Fibroblast of the conjunctiva (primary cell): ENCODE measurements around the gene SLC18A2.
"Not testable (repeated sequence)": the region's sequence is repeated elsewhere in the genome, so short reads cannot be mapped to it uniquely, and the experiment has no call there.

Experiments
- DNase-seq: peaks from one replicate; pipeline ENCODE4 v3.0.0-alpha.2; 2010; ENCODE audit warnings: low read depth

Gene SLC18A2

DNA sequence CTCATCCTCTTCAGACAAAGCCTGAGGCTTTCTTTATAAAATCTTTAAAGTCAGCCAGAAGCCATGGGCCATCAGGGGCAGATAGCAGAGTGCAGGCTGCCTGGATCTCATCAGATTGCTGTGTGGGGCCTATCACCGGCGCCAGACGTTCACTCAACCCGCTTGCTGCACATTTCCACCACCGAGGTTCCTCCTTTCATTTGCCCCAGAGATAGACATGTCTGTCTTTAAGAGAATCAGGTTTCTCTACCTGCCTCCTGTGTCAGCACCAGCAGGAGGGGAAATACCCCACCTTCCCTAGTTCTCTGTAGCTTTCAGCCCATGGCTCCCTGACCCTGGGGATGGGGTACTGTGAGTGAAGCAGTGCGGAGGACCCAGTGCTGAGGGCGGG is 22.0 kb downstream of the SLC18A2 start:
- no peak for DNase-seq

DNA sequence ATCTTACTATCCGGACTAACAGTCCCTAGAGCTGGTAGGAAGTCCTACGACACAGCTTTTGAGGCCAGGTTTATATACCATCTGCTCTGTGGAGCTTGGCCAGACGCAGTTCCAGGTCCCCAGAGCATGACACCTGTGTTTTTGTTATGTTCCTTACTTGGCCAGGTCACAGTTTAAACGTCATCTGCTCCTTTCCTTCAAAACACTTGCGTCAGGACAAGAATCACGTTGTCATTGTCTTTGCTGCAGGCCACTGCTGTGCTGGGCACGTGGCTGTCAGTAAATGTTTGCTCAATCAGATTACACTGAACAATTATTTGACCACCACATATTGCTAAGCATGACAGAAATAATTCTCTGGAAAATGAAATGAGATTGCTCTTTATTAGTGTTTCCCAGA is 23.9 kb downstream of the SLC18A2 start:
- no peak for DNase-seq

DNA sequence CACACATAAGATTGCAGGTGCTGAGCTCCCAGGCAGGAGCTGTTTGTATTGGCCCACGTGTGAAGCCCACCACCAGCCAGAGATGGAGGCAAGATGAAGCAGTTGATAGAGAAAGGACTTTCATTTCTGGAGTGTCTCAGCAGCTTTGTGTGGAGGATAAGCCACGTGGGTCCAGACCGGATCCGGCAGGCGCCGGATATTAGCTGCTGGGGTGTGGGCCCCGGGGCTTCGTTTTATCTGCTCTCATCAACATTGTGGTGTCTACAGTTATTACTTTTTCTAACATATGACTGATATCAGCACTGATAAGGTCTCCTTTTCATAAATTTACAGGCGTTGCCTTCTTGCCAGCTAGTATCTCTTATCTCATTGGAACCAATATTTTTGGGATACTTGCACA is 25.5 kb downstream of the SLC18A2 start:
- no peak for DNase-seq

DNA sequence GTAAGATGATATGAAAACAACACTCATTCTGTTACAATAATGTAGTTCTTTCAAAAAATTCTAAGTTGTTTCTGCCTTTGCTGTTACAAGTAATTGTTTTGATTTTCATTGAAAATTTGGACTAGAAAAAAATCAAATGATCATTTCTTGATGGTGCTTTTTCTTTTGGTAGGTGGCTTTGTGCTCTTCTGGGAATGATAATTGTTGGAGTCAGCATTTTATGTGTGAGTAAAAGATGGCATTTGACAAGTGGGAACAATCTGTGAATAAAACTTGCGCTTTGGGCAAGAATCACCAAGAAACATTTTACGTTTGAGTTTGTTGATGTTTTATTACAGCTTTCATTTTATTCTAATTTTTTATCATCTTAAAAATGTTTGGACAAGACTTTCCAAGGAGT is 25.9 kb downstream of the SLC18A2 start:
- DNase-seq, result no peak

DNA sequence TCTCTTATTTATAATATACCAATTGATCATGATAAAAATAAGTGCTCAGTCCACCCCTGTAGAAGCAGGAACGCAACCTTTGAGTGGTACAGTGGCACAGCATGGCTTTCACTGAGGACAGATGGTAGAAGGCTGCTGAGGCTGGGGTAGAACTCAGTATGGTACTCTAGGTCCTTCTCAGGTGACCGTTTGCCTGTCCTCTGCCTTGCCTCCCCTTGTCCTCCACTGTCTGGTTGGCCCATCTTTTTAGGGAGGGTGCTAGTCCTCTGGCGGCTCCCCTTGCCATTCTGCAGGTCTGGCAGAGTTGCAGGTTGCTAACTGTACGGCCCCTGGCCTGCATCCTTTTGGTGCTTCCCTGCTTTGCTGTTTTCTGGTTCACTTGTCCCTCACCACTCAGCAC is 27.3 kb downstream of the SLC18A2 start:
- no peak for DNase-seq

DNA sequence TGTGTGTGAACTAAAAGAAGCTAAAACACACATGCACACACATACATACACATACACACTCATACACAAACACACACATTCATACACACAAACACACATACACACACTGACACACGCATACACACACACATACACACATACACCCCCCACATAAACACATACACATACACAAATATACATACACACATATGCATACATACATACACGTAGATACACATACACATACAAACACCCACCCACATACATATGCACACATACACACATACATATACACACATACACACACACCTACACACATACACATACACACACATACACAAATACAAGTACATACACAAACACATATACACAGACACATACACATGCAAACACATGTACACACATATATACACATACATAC is 28.0 kb downstream of the SLC18A2 start:
- DNase-seq, result no peak

DNA sequence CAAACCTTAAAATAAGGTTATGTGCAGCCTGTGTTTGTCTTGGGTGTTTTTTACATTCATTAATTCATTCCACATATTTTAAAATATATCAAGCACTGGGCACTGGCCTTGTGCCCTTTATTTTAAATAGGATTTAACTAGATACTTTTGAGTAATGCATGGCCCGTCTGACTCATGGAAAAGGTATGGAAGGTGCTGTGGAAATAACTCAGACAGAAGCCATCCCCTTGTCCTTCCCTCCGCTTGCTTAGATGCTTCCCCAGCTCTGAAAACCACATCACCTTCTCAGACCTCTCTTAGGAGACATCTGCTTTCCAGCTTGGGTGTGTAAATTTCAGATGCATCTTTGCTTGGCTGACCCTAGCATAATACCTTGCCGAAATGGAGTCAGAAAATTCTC is 30.5 kb downstream of the SLC18A2 start:
- no peak for DNase-seq

DNA sequence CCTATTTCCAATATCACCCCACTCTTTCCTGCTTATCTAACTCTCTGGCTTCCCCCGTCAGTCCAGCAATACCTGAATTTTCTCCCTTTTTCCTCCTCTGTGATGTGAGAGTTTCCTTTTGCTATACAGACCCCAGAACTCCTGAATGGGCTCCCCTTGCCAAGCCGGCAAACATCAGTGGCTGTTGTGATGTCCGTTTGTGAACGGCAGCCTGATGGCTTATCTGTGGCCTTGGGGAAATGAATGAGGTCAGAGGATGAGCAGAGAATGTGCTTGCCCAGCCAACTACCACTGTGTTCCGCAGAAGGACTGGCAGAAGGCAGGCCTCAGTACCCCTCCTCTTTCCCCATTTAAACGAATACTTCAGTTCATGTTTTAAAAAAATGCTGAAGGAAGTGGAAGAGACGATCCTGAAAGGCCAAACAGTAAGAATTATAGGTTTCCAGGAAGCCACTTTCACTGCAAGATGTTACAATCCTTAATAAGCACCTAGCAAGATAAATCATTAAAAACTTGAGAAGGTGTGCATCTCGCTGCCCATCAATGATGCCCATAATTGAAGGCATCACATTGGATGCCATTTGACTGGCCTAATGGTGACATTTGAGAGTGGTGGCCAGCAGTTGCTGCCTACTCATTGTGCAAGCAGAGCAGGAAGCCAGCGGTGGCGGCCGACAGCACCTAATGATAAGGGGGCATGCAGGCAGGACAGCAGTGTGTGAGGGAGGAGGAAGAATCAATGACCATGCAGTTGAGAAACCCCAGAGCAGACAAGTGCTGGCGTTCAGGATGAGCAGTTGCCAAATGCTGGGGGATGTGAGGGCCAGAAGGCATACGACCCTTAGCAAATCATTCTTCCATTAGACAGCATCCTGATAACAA is 31.5 kb downstream of the SLC18A2 start:
- no peak for DNase-seq

DNA sequence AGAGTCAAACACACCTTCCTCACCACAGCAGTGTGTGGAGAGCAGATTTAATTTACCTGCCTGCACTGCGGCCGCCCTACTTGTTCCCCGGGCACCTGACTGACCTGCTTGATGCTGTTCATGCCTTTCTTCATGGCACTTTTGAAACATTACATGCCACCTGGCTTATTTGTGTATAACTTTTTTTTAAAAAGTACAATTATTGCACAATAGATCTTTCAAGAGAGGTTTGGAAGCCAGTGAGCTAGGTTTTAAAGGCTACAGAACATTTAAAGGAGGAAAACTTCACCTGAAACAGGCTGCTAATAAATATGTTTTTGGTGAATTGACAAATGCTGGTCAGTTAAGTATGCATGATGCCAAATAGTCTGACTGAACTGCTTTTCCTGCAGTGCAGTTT is 33.1 kb downstream of the SLC18A2 start:
- no peak for DNase-seq

DNA sequence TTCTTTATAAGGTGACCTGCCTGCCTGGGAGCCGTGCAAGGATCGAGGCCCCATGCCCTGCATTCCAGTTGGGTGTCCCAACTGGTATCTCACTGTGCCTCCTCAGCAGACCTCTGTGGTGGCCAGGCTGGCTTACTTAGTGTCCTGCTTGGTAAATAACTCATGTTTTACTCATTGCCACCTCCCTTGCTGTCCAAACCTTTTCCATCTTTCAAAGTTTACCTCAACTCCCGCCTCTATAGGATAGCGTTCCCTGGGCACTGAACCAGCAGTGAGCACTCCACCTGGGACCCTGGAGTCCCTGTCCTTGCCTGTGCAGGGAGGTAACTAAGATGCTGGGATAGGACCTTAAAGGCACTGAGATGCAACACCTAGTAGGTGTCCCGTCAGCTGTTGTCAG is 33.6 kb downstream of the SLC18A2 start:
- no peak for DNase-seq

DNA sequence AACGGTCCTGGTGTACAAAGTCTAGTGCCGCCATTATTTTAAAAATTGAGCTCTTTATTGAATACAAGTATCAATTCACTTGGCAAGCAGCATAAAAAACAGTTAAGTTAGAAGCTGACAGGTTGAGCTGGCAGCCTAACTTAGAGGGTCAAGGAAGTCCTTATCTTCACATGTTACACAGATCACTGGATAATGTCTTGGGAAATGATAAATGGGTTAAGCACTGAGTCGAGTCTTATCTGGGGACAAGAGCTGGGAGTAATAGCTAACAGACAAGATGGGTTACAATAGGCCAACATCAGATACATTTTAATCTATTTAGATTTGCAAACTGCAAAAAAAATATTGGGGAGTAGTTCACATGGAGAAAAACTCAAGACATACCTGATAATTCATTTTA is 34.2 kb downstream of the SLC18A2 start:
- DNase-seq, result no peak

DNA sequence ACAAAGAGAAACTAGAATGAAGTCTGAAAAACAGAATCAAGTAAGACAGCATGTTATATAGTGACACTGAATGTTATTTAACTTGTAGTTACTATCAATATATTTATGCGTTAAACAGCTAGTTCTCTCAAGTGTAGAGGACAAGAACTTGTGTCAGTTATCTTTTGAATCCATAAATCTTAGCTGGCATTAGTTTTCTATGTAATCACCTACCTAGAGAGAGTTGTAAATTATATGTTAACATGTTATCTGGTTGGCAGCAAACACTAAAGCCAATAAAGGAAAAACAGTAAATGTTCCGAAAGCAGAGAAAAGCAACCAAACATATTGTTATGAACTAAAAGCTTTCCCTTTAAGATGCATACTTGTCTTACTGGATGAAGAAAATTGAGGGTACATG is 36.8 kb downstream of the SLC18A2 start:
- no peak for DNase-seq

DNA sequence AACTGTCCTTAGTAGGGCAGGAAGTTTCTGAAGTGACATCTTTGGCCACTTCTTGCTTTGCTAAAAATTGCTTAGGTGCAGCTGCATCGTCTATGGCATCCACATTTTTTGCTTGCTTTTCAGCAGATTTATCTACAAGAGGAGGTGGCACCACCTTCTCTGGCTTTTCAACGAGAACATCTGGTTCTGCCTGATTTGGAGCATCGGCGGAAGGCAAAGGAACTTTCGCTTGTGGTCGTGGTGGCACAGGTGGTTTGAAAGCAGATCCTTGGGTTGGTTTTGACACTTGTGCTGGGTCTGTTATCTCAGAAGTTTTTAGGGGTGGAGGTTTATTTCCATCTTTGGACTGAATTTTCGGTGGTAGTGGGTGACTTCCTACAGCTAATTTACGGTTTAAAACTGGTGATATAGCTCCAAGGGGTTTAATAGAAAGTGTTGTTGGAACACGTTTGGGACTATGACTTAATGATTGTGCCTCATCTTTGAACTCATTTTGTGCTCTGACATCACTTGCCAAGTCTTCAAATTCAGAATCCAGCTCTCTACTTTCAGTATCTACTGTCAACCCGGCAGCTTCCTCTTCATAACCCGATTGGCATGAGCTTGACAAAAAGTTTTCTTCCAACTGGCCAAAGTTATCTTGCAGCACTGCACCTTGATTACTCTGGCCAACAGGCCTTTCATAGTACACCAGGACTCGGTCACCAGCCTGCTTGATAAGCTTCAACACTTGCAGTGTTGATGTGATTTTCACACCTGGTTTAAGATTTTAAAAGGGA is 44.0 kb downstream of the SLC18A2 start:
- no peak for DNase-seq

DNA sequence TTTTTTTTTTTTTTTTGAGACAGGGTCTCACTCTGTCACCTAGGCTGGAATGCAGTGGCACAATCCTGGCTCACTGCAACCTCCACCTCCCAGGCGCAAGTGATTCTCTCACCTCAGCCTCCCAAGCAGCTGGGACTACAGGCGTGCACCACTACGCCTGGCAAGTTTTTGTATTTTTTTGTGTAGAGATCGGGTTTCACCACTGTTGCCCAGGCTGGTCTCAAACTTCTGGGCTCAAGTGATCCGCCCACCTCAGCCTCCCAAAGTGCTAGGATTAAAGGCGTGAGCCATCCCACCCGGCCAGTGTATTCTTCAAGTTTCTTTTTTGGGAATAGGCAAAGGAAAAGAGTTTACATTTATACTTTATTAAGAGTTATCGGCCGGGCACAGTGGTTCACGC is 50.0 kb downstream of the SLC18A2 start:
- DNase-seq, result not testable (repeated sequence)

DNA sequence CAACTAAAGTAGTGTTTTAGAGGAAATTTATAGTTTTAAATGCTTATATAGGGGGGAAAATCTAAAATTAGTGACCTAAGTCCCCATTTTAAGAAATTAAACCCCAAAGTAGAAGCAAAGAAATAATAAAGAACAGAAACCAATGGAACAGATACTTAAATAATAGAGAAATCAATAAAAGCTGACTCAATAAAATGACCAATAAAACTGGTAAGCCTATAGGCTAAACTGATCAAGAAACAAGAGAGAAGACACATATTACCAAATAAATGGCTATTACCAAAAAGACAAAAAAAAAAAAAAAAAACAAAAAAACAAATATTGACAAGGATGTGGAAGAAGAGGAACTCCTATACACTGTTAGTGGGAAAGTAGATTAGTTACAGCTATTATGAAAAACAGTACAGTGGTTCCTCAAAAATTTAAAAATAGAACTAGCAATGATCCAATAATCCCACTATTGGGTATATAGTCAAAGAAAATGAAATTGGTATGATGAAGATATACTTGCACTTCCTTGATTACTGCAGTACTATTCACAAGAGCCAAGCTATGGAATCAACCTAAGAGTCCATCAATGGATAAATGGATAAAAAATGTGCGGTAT is 53.2 kb downstream of the SLC18A2 start:
- no peak for DNase-seq

DNA sequence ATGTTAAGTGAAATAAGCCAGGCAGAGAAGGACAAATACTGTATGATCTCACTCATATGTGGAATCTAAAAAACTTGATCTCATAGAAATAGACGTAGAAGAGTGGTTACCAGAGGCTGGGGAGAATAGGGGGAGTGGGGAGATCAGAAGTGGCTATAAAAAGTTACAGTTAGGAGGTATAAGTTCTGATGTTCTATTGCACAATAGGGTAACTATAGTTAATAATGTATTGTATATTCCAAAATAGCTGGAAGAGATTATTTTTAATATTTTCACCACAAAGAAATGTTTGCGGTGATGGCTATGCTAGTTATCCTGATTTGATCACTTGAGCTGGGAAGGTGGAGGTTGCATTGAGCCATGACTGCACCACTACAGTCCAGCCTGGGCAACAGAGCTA is 53.8 kb downstream of the SLC18A2 start:
- DNase-seq, result no peak

DNA sequence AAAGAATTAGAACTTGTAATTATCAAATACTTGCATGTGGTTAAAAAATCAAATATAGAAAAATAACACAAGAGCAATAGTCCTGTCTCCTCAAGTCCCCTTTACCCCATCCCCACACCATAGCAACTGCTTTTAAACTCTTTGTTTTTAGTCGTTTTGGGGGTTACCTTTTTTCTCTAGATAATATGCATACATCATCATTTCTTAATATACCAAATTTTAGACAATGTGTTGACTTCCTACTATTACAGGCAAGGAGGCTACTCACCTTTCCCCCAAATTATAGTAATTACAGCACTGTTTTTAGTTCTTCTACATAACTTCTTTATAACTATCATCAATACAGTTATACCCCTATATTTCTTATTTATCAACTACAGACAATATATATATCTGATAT is 57.3 kb downstream of the SLC18A2 start:
- DNase-seq, result no peak

DNA sequence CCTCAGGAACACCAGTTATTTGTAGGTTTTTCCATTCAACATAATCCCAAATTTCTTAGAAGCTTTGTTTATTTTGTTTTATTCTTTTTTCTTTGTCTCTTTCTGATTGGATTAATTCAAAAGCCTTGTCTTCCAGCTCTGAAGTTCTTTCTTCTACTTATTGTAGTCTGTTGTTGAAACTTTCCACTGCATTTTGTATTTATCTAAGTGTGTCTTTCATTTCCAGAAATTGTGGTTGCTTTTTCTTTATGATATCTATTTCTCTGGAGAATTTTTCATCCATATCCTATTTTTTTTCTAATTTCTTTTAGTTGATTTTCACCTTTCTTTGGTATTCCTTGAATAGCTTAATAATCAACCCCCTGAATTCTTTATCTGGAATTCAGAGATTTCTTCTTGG is 58.5 kb downstream of the SLC18A2 start:
- DNase-seq, result no peak

DNA sequence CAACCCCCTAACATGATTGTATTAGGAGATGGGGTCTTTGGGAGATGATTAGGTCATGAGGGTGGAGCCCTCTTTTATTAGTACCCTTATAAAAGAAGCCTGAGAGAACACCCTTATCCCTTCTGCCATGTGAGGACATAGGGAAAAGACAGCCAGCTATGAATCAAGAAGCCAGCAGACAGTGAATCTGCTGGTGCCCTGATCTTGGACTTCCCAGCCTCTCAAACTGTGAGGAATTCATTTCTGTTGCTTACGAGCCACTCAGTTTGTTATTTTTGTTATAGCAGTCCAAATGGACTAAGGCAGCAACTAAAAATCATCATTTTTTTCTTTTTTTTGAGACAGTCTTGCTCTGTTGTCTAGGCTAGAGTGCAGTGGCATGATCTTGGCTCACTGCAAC is 59.8 kb downstream of the SLC18A2 start:
- no peak for DNase-seq

DNA sequence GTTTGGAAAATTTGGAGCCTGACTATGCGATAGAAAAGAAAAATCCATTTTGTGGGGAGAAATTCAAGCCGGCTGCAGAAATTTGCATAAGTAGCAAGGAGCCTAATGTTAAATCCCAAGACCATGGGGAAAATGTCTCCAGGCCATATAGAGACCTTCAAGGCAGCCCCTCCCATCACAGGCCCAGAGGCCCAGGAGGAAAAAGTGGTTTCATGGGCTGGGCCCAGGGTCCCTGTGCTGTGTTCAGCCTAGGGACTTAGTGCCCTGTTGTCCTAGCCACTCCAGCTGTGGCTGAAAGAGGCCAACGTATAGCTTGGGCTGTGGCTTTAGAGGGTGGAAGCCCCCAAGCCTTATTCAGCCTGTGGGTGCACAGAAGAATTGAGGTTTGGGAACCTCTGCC is 62.5 kb downstream of the SLC18A2 start:
- not testable (repeated sequence) for DNase-seq

DNA sequence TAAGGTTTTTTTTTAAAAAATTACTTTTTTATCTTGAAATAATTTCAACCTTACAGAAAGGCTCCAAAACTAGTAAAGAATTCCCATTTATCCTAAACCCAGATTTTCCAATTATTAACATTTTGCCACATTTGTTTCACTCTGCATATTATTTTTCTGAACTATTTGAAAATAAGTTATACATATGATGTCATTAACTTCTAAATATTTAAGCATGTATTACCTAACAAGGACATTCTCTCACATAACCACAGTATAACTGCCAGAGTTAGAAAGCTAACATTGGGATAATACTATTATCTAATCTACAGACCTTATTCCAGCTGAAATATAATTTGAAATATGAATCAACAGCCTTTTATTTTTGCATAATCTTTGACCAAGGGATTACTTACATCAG is 65.8 kb downstream of the SLC18A2 start:
- no peak for DNase-seq

DNA sequence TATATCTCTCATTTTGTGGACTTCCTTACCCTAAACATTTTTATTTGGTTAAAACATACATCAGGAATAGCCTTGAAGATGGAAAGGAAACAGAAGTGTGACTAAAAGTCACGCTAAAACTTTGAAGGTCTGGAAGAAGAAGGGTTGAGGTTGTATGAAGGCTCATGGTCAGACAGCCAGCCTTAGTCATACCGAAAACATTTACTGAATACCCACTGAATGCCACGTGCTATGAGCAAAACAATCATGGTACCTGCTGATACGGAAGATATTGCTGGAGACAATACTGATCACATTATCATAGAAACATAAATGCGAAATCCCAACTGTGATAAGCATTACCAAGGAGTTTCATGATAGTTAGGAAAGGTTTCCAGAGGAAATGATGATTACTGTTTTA is 70.3 kb downstream of the SLC18A2 start:
- no peak for DNase-seq

DNA sequence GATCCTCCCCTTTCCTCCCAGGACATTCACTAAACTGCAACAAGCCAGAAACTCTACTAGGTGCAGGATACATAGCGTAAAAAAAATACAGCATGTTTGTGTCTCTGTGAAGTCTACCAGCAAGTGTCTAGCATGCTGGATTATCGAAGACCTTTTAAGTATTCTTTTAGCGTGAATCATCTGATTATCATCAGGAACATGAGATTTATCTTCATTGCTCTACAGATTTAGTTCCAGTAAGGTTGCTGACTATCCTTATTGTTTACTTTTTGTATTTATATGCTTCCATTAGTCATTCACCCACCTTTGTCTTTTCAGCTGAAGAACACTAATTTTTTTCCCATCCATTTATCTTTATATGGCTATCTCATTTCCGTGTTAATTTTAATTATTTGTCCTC is 71.5 kb downstream of the SLC18A2 start:
- DNase-seq, result no peak
